GM18517 (cell line): Measurements from ENCODE around the gene KCNMA1.

Experiments
- ATAC-seq: cut with Tn5 transposase; IDR thresholded peaks from one replicate; pipeline ENCODE4 v1.9.1; 2021; ENCODE audit warnings: mild to moderate bottlenecking, moderate library complexity; ENCODE audit not compliant: unreplicated experiment

The KCNMA1 gene

GRCh38 chr10:77315496-77316129, 322.0 kb downstream of the KCNMA1 start:
- no peak for ATAC-seq

- ATAC-seq: no peak
These were observed 324.4 kb downstream of the KCNMA1 start for GRCh38 chr10:77313066-77313750.

- ATAC-seq: no peak
These were observed 326.4 kb downstream of the KCNMA1 start for GRCh38 chr10:77311186-77311585.

GRCh38 chr10:77310288-77310840, 327.2 kb downstream of the KCNMA1 start:
- no peak for ATAC-seq

GRCh38 chr10:77309509-77309908, 328.1 kb downstream of the KCNMA1 start:
- ATAC-seq: no peak

GRCh38 chr10:77309092-77309491, 328.5 kb downstream of the KCNMA1 start:
- no peak for ATAC-seq

GRCh38 chr10:77308084-77308732, 329.4 kb downstream of the KCNMA1 start:
- ATAC-seq: no peak

- no peak for ATAC-seq
These were observed 330.9 kb downstream of the KCNMA1 start for GRCh38 chr10:77306666-77307065.

GRCh38 chr10:77305650-77306632, 331.7 kb downstream of the KCNMA1 start:
- no peak for ATAC-seq

- no peak for ATAC-seq
These were observed 333.4 kb downstream of the KCNMA1 start for GRCh38 chr10:77304192-77304591.

GRCh38 chr10:77301305-77301730, 336.3 kb downstream of the KCNMA1 start:
- no peak for ATAC-seq

GRCh38 chr10:77300682-77301302, 336.8 kb downstream of the KCNMA1 start:
- no peak for ATAC-seq

GRCh38 chr10:77299320-77299719, 338.3 kb downstream of the KCNMA1 start:
- no peak for ATAC-seq

GRCh38 chr10:77297393-77297739, 340.2 kb downstream of the KCNMA1 start:
- ATAC-seq: no peak

GRCh38 chr10:77296534-77297392, 340.8 kb downstream of the KCNMA1 start:
- ATAC-seq: no peak

GRCh38 chr10:77293773-77294172, 343.8 kb downstream of the KCNMA1 start:
- no peak for ATAC-seq

- no peak for ATAC-seq
These were observed 344.3 kb downstream of the KCNMA1 start for GRCh38 chr10:77293347-77293746.

- ATAC-seq: no peak
These were observed 345.8 kb downstream of the KCNMA1 start for GRCh38 chr10:77291596-77292505.
